Effector memory CD8-positive, alpha-beta T cell (primary cell): ENCODE results near the gene PTGER4.
"Not testable (repeated sequence)": the region's sequence is repeated elsewhere in the genome, so short reads cannot be mapped to it uniquely, and the experiment has no call there.

Source experiments
- ATAC-seq: fragments of 150-1000 bp; cut with Tn5 transposase; replicated peaks from 2 replicates; pipeline ENCODE4 v1.10.0; 2021; ENCODE audit warnings: mild to moderate bottlenecking, moderate library complexity
- DNase-seq, 3 experiments: peaks; one replicate each; pipeline ENCODE4 v3.0.0; 2021
- H3K27ac Mint-ChIP-seq, 2 donors: one replicate each; pipeline ENCODE4 v1.8.0; 2022; ENCODE audit warnings: mild to moderate bottlenecking in 2 of 2, mixed read lengths in 2 of 2, moderate library complexity in 2 of 2
- H3K27me3 Mint-ChIP-seq, 2 donors: one replicate each; pipeline ENCODE4 v1.8.0; 2022; ENCODE audit warnings: mixed read lengths in 2 of 2
- H3K36me3 Mint-ChIP-seq: one replicate; pipeline ENCODE4 v1.8.0; 2022; ENCODE audit warnings: mild to moderate bottlenecking, moderate library complexity, mixed read lengths; ENCODE audit not compliant: insufficient read depth
- H3K4me1 Mint-ChIP-seq, 2 donors: one replicate each; pipeline ENCODE4 v1.8.0; 2022; ENCODE audit warnings: low read depth in 2 of 2, mixed read lengths in 2 of 2
- H3K4me3 Mint-ChIP-seq, 2 donors: one replicate each; pipeline ENCODE4 v1.8.0; 2022; ENCODE audit warnings: mild to moderate bottlenecking in 2 of 2, mixed read lengths in 2 of 2, moderate library complexity in 2 of 2
- H3K9me3 Mint-ChIP-seq, 2 donors: one replicate each; pipeline ENCODE4 v1.8.0; 2022; ENCODE audit warnings: mixed read lengths in 2 of 2
- total RNA-seq, 9 experiments: gene quantifications; one replicate each; lab custom pipeline; 2026; lab: John Stamatoyannopoulos, UW

Gene PTGER4
- total RNA-seq = 116 to 579 (median 208) reads per million in 9 experiments

DNA sequence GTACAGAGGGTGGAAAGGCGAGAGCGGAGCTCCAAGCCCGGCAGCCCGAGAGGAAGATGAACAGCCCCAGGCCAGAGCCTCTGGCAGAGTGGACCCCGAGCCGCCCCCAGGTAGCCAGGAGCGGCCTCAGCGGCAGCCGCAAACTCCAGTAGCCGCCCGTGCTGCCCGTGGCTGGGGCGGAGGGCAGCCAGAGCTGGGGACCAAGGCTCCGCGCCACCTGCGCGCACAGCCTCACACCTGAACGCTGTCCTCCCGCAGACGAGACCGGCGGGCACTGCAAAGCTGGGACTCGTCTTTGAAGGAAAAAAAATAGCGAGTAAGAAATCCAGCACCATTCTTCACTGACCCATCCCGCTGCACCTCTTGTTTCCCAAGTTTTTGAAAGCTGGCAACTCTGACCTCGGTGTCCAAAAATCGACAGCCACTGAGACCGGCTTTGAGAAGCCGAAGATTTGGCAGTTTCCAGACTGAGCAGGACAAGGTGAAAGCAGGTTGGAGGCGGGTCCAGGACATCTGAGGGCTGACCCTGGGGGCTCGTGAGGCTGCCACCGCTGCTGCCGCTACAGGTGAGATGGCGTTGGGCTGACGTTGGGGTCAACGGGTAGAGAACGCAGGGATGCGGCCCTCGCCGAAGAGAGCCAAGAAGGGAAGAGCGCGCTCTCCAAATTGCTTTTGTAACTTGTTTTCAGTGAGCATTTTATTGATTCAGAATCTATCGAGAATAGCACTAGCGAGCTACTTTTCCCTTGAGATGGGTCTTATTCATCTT lies at the start of gene PTGER4:
Gene PTGER4 (plus strand): TSS at position 3 of the 769 bp plus-strand sequence. CDS start 1,079 bp downstream, outside the sequence.
- H3K27me3 Mint-ChIP-seq = no peaks in the 10 kb centered on the region
- peak; percentile 8 for ATAC-seq
- H3K36me3 Mint-ChIP-seq = peaks cover 63% of the 10 kb centered on the region
- no peaks in the 10 kb centered on the region for H3K9me3 Mint-ChIP-seq
- peak in 1 of 3 experiments; percentile 35 for DNase-seq
- H3K4me3 Mint-ChIP-seq = peak within 1 kb of the TSS; percentile 100
- H3K4me1 Mint-ChIP-seq = peaks cover 40 to 68% of the 10 kb centered on the region in 2 donors
- peak within 1 kb of the TSS; percentile 99 to 100 for H3K27ac Mint-ChIP-seq

DNA sequence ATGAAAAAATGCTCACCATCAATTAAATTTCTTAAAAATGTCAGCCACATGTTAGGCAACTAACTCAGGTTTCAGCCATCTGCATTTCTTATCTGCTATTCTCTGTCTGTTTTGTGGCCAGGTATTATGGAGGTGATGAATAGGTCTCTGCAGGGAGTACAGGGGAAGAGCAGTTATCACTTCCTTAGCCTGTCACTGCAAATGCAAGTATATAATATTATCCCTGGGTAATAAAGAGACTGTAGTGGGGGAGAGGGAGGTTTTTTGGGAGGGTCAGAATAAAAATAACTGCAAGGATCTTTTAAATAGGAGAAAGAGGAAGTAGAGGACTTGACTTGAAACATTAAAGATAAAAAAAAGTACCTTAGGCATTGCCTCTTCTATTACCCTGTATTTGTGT lies 49.6 kb upstream of the PTGER4 start:
- Mint-ChIP-seq H3K9me3 (no peaks in the 10 kb centered on the region), H3K27me3 (peaks cover 0 to 7% of the 10 kb centered on the region in 2 donors), H3K4me1 (peaks cover 2 to 4% of the 10 kb centered on the region in 2 donors), H3K4me3 (no peak overlapping the region), H3K27ac (no peak overlapping the region), H3K36me3 (no peaks in the 10 kb centered on the region)
- DNase-seq = no peak
- ATAC-seq = no peak

DNA sequence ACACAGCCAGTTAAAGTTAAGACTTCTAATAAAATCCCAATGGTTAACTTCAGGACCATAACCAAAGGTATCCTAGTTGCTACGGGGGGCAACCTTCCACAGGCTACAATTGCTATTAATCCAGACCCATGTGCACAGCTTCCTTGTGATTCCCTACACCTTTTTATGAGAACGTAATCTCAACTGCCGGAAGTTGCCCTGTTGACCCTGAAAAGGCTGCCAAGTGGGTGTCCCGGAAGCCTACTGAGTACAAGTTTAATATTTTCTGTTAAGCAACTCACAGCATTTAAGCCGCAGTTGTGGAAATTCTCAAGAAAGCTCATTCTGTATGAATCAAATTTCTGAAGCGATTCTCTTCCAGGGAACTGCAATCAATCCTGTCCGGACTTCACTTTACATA lies 48.5 kb upstream of the PTGER4 start:
- Mint-ChIP-seq H3K27me3 (peaks cover 0 to 7% of the 10 kb centered on the region in 2 donors), H3K4me1 (peaks cover 2 to 4% of the 10 kb centered on the region in 2 donors), H3K4me3 (no peak overlapping the region), H3K36me3 (no peaks in the 10 kb centered on the region), H3K27ac (no peak overlapping the region), H3K9me3 (peaks cover 0 to 3% of the 10 kb centered on the region in 2 donors)
- ATAC-seq = no peak
- DNase-seq = no peak

DNA sequence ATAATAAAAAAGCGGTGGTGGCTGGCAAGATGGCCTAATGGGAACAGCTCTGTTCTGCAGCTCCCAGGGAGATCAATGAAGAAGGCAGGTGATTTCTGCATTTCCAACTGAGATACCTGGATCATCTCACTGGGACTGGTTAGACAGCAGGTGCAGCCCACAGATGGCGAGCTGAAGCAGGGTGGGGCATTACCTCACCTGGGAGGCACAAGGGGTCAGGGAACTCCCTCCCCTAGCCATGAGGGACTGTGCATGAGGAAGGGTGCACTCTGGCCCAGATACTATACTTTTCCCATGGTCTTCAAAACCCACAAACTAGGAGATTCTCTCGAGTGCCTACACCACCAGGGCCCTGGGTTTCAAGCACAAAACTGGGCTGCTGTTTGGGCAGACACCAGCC lies 45.6 kb upstream of the PTGER4 start:
- ATAC-seq (no peak), DNase-seq (no peak)
- H3K27me3 Mint-ChIP-seq = peaks cover 0 to 7% of the 10 kb centered on the region in 2 donors
- peaks cover 12 to 18% of the 10 kb centered on the region in 2 donors for H3K9me3 Mint-ChIP-seq
- peaks cover 2 to 4% of the 10 kb centered on the region in 2 donors for H3K4me1 Mint-ChIP-seq
- H3K36me3 Mint-ChIP-seq = no peaks in the 10 kb centered on the region
- H3K27ac Mint-ChIP-seq = no peak overlapping the region
- H3K4me3 Mint-ChIP-seq = no peak overlapping the region

DNA sequence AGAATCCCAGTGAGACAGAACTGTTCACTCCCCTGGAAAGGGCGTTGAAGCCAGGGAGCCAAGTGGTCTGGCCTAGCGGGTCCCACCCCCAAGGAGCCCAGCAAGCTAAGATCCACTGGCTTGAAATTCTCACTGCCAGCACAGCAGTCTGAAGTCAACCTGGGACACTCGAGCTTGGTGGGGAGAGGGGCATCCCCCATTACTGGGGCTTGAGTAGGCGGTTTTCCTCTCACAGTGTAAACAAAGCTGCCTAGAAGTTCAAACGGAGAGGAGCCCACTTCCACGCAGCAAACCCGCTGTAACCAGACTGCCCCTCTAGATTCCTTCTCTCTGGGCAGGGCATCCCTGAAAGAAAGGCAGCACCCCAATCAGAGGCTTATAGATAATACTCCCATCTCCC lies 45.1 kb upstream of the PTGER4 start:
- H3K27me3 Mint-ChIP-seq = peaks cover 0 to 7% of the 10 kb centered on the region in 2 donors
- ATAC-seq (no peak), DNase-seq (no peak)
- no peaks in the 10 kb centered on the region for H3K36me3 Mint-ChIP-seq
- H3K4me3 Mint-ChIP-seq = no peak overlapping the region
- H3K4me1 Mint-ChIP-seq = peaks cover 2 to 4% of the 10 kb centered on the region in 2 donors
- no peak overlapping the region for H3K27ac Mint-ChIP-seq
- peaks cover 12 to 18% of the 10 kb centered on the region in 2 donors for H3K9me3 Mint-ChIP-seq

DNA sequence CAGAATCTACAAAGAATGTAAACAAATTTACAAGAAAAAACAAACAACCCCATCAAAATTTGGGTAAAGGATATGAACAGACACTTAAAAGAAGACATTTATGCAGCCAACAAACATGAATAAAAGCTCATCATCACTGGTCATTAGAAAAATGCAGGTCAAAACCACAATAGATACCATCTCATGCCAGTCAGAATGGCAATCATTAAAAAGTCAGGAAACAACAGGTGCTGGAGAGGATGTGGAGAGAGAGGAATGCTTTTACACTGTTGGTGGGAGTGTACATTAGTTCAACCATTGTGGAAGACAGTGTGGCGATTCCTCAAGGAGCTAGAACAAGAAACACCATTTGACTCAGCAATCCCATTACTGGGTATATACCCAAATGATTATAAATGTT lies 40.2 kb upstream of the PTGER4 start:
- ATAC-seq = not testable (repeated sequence)
- peak overlapping the region in 1 of 2 donors; percentile 5 for H3K27ac Mint-ChIP-seq

DNA sequence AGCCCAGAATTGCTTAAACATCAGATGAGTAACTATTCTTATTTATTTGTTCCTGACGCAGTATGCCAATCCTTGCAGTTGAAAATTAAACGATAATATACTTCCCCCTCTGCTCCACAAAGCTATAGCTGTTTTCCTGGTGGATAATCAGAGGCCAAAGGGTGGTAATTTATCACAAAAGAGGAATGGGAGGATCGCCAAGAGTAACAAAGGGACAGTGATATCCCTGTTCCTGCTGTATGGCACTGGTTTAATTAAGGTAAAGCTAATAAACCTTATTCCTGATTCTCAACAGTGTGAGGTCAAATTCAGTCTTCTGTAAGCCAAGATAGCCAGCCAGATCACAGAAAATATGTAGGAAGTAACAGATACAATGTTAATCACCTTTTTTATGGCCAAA lies 33.4 kb upstream of the PTGER4 start:
- H3K27me3 Mint-ChIP-seq = no peaks in the 10 kb centered on the region
- peaks cover 9 to 18% of the 10 kb centered on the region in 2 donors for H3K4me1 Mint-ChIP-seq
- DNase-seq (no peak), ATAC-seq (no peak)
- no peak overlapping the region for H3K4me3 Mint-ChIP-seq
- H3K9me3 Mint-ChIP-seq = no peaks in the 10 kb centered on the region
- no peaks in the 10 kb centered on the region for H3K36me3 Mint-ChIP-seq
- no peak overlapping the region for H3K27ac Mint-ChIP-seq

More for the DNA sequence above, 40.2 kb upstream of the PTGER4 start:
- H3K4me1 Mint-ChIP-seq, DNase-seq, H3K4me3 Mint-ChIP-seq, H3K27me3 Mint-ChIP-seq, H3K36me3 Mint-ChIP-seq: not testable (repeated sequence)
- H3K9me3 Mint-ChIP-seq = peaks cover 14 to 18% of the 10 kb centered on the region in 2 donors

DNA sequence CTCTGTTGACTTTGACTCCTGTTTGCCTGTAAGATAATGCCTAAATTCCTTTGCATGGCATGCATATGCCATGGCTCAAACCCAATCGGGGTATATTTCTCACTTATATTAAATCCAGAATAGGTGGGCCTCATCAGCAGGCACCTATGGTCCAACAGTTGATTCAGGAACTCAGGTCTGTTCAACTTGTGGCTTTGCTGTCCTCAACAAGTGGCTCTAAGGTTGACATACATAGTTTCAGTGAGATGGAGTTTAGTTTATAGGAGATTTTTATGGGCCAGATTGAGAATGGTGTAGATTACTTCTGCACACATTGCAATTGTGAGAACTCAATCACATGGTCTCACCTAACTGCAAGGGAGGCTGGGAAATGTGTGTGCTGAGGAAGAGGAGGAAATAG lies 31.6 kb upstream of the PTGER4 start:
- H3K4me3 Mint-ChIP-seq = no peak overlapping the region
- H3K27me3 Mint-ChIP-seq = no peaks in the 10 kb centered on the region
- no peaks in the 10 kb centered on the region for H3K36me3 Mint-ChIP-seq
- DNase-seq (no peak), ATAC-seq (no peak)
- H3K27ac Mint-ChIP-seq = no peak overlapping the region
- no peaks in the 10 kb centered on the region for H3K9me3 Mint-ChIP-seq
- H3K4me1 Mint-ChIP-seq = peaks cover 21 to 30% of the 10 kb centered on the region in 2 donors

DNA sequence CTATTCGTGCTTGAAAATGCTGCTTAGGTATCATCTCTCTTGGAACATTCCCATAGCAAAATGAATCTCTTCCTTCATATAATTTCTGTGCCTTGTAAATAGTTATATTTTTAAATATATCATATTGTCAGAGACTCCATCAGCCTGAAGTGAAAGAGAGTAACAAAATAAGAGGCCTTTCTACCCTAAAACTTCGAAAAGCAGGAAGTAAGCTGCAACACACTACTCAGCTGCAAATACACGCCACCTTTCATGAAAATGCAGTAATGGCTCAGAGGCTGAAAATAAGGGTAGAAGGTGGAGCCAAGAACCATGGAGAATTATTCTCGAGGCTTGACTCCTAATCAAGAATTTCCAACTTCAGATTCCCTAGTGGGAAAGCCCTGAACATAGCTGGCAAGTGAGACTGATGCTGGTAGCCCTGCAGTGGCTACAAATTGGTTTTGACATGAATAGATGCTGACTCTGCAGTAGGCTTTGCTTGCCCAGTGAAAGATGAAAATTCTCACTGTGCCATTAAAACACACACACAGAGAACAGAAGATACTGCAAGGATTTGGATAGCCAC lies 30.2 kb upstream of the PTGER4 start:
- H3K36me3 Mint-ChIP-seq = no peaks in the 10 kb centered on the region
- DNase-seq (no peak), ATAC-seq (peak; percentile 39)
- peak overlapping the region; percentile 36 for H3K27ac Mint-ChIP-seq
- H3K9me3 Mint-ChIP-seq = no peaks in the 10 kb centered on the region
- no peaks in the 10 kb centered on the region for H3K27me3 Mint-ChIP-seq
- H3K4me3 Mint-ChIP-seq = peak overlapping the region in 1 of 2 donors; percentile 15
- H3K4me1 Mint-ChIP-seq = peaks cover 33 to 43% of the 10 kb centered on the region in 2 donors

DNA sequence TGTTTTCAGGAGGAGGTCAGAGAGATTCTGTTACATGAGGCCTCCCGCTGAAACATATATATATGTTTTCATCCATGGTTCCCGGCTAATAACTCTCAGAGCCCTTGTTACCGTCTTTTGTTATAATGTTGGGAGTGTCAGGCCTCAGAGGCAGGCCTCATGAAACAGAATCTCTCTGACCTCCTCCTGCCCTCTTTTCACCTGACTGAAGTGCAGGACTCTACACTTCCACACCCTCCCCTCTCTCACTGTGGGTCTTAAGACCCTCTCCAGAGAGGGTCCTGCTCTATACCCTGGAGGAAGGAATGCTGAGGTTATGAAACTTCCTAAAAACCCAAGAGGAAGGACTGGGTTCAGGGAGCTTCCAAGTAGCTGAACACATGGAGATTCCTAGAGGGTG lies 28.5 kb upstream of the PTGER4 start:
- Mint-ChIP-seq H3K27ac (no peak overlapping the region), H3K4me1 (peaks cover 40 to 51% of the 10 kb centered on the region in 2 donors), H3K9me3 (no peaks in the 10 kb centered on the region), H3K27me3 (no peaks in the 10 kb centered on the region), H3K36me3 (no peaks in the 10 kb centered on the region), H3K4me3 (no peak overlapping the region)
- DNase-seq = no peak
- ATAC-seq = no peak

DNA sequence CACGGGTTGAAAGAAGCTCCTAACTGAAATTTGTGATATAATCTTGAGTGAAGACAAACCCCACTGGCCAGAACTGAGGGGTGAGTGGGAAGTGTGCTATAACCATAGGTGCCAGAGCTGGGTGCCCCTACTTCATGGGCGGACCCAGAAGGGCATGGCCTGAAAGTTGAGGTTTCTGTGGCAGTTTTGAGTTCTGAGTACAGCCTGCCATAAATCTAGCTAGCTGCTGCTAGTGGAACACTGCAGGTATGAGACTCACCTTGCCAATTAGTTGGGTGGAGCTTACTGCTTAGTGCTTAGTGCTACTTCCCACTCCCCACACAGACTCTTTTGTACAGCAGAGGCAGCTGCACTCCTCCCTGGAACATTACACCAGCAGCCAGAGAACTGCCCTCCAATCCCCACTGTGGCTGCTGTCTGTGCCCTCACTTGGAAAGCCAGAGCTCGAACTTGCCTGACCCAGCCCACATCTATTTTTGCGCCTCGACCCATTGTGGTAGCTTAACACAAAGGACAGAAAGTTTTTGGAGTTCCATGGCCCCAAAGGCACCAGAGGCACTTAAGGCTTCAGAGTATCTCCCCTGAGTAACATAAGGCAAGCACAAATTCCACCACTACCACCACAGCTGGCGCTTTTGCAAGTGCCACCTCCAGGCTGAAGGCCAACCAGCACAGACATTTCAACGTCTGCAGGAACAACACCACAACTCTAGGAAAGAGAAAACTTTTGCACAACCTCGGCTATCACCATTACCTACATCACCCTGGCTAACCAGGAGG lies 27.1 kb upstream of the PTGER4 start:
- Mint-ChIP-seq H3K4me1 (peaks cover 40 to 51% of the 10 kb centered on the region in 2 donors), H3K4me3 (peak overlapping the region; percentile 49 to 73), H3K36me3 (no peaks in the 10 kb centered on the region), H3K27me3 (no peaks in the 10 kb centered on the region), H3K9me3 (no peaks in the 10 kb centered on the region), H3K27ac (peak overlapping the region; percentile 53 to 93)
- DNase-seq (peak in 1 of 3 experiments; percentile 24), ATAC-seq (peak; percentile 52)

DNA sequence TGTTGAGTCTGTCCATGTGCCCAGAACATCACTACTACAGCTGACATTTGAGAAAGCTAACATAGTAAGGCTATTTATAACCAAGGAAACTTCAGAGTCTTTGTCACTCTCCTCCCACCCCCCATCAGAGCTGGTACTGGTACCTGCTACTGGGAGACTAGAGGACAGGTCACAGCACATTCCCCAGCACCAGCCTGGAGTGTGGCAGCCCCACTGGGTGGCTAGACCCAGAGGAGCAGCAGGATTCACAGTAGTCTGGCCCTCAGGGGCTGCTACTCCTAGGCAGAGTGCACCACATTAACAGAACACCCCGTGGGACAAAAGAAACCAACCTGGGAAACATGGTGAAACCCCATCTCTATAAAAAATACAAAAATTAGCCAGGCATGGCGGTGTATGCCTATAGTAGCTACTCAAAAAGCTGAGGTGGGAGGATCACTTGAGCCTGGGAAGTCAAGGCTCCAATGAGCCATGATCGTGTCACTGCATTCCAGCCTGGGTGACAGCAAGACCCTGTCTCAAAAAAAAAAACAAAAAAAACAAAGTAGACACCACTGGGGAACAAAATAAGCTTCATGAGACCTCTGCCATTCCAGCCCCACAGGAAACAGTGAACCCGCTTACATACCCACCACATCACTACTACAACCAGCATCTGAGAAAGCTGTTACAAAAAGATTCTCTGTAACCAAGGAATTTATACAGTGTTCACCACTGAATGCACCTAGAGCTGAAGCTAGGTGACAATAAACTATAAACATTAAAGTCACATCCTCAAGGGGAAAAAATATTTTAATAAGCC lies 26.3 kb upstream of the PTGER4 start:
- DNase-seq (no peak), ATAC-seq (peak; percentile 67)
- Mint-ChIP-seq H3K4me1 (peaks cover 39 to 46% of the 10 kb centered on the region in 2 donors), H3K27ac (peak overlapping the region; percentile 53 to 93), H3K36me3 (no peaks in the 10 kb centered on the region), H3K27me3 (no peaks in the 10 kb centered on the region), H3K9me3 (no peaks in the 10 kb centered on the region), H3K4me3 (peak overlapping the region; percentile 49 to 73)
